PC-9 (cell line): ENCODE measurements around the gene PDSS1. TPM values are rescaled to one million over a fixed set of nuclear protein-coding genes. Genes with fewer than 3 reads are reported as not detected.
"Not testable (repeated sequence)": the region's sequence is repeated elsewhere in the genome, so short reads cannot be mapped to it uniquely, and the experiment has no call there.

Source experiments
- Bru-seq: library from RNA; stranded (reverse); fragments of 400-500 nt; gene quantifications from one replicate; lab custom pipeline; 2021; lab: Mats Ljungman, UMichigan
- BruChase-seq, 2 experiments: library from RNA; stranded (reverse); fragments of 400-500 nt; gene quantifications; one replicate each; lab custom pipeline; 2021; lab: Mats Ljungman, UMichigan
- BruUV-seq: library from RNA; stranded (reverse); fragments of 400-500 nt; replicated peaks from 2 replicates; lab custom pipeline; 2021; lab: Mats Ljungman, UMichigan
- CTCF ChIA-PET: fragments of 300-600 bp; sonication (Branson Sonifier 250); formaldehyde crosslinking; loops from one replicate; lab custom pipeline; 2022; ENCODE audit warnings: antibody characterized with exemption; lab: Charles Lee
- POLR2A ChIA-PET: fragments of 300-600 bp; sonication (Branson Sonifier 250); formaldehyde crosslinking; loops from one replicate; lab custom pipeline; 2022; ENCODE audit warnings: antibody characterized with exemption; ENCODE audit not compliant: unreplicated experiment; lab: Charles Lee
- DNase-seq, 2 experiments: peaks; one replicate each; pipeline versions ENCODE4 v3.0.0 to v3.0.0-alpha.2; 2015 to 2022; ENCODE audit warnings: mixed read lengths in 1 of 2
- H2AFZ ChIP-seq: fragments of 200-600 bp; sonication (generic); 2 replicates; pipeline ENCODE4 v1.8.1; 2017; ENCODE audit warnings: antibody characterized with exemption
- H3F3A ChIP-seq: fragments of 200-600 bp; sonication (generic); 2 replicates; pipeline ENCODE4 v1.8.1; 2017; ENCODE audit warnings: antibody characterized with exemption, mild to moderate bottlenecking, low read depth; ENCODE audit not compliant: insufficient read depth
- H3K27ac ChIP-seq: fragments of 200-600 bp; sonication (generic); 2 replicates; pipeline ENCODE4 v1.6.1; 2016; ENCODE audit warnings: mixed run types
- H3K27me3 ChIP-seq: fragments of 200-600 bp; sonication (generic); 2 replicates; pipeline ENCODE4 v1.6.1; 2016; ENCODE audit warnings: low read depth, mixed run types; ENCODE audit not compliant: insufficient read depth
- H3K36me3 ChIP-seq: fragments of 200-600 bp; sonication (generic); 2 replicates; pipeline ENCODE4 v1.6.1; 2016; ENCODE audit warnings: low read depth, mixed run types
- H3K4me1 ChIP-seq: fragments of 200-600 bp; sonication (generic); replicated peaks from 2 replicates; pipeline ENCODE4 v1.6.1; 2016; ENCODE audit warnings: mixed run types; ENCODE audit not compliant: insufficient read depth
- H3K4me2 ChIP-seq: fragments of 200-600 bp; sonication (generic); 2 replicates; pipeline ENCODE4 v1.6.1; 2017; ENCODE audit warnings: mixed run types
- H3K4me3 ChIP-seq: fragments of 200-600 bp; sonication (generic); 2 replicates; pipeline ENCODE4 v1.6.1; 2016; ENCODE audit warnings: mixed run types
- H3K79me2 ChIP-seq: fragments of 200-600 bp; sonication (generic); 2 replicates; pipeline ENCODE4 v1.6.1; 2017; ENCODE audit warnings: low read depth, mixed run types
- H3K9me2 ChIP-seq: fragments of 200-600 bp; sonication (generic); 2 replicates; pipeline ENCODE4 v1.8.1; 2017; ENCODE audit warnings: mild to moderate bottlenecking; ENCODE audit not compliant: insufficient read depth
- H3K9me3 ChIP-seq: fragments of 200-600 bp; sonication (generic); 2 replicates; pipeline ENCODE4 v1.8.1; 2016; ENCODE audit warnings: low read depth; ENCODE audit not compliant: insufficient read depth
- H4K20me1 ChIP-seq: fragments of 200-600 bp; sonication (generic); 2 replicates; pipeline ENCODE4 v1.8.1; 2017; ENCODE audit not compliant: insufficient read depth
- EZH2 ChIP-seq: fragments of 200-600 bp; sonication (generic); IDR thresholded peaks from 2 replicates; pipeline ENCODE4 v1.8.0; 2017; ENCODE audit warnings: antibody characterized with exemption, low read depth
- intact Hi-C: fragments of 100-400 bp; cut with micrococcal nuclease; formaldehyde crosslinking; loops from one replicate; pipeline ENCODE4 v1.10.0; 2022; ENCODE audit not compliant: unreplicated experiment
- long read RNA-seq: library from polyadenylated mRNA; stranded (forward); transcript quantifications from one replicate; pipeline ENCODE4 v2.0.0, GENCODE V29; 2022
- total RNA-seq: library from RNA; stranded (reverse); gene quantifications from 2 replicates; pipeline ENCODE4 v1.2.3, GENCODE V29; 2021
- TF ChIP-seq, protein P1 (sequence below): fragments of 200-600 bp; sonication (generic); conservative IDR thresholded peaks from 2 replicates; pipeline ENCODE4 v1.6.1; 2017; ENCODE audit warnings: mixed run types, antibody characterized with exemption, mild to moderate bottlenecking, moderate library complexity

The PDSS1 gene
- total RNA-seq (4.5 and 5.6 TPM in 2 replicates), Bru-seq, nascent RNA (percentile 68 among the genes with signal in this experiment), BruChase-seq, experiment 1, labeled RNA remaining after a 2-hour chase (percentile 51 among the genes with signal in this experiment), BruChase-seq, experiment 2, labeled RNA remaining after a 6-hour chase (percentile 59 among the genes with signal in this experiment)
- long read RNA-seq, transcript PDSS1-201 (12 exons, 1,626 nt) = major isoform, 9 of 13 reads
- long read RNA-seq, partial matches to known transcripts = 0 of 13 reads
- long read RNA-seq, other reads (novel, unspliced or antisense) = 4 of 13 reads

DNA sequence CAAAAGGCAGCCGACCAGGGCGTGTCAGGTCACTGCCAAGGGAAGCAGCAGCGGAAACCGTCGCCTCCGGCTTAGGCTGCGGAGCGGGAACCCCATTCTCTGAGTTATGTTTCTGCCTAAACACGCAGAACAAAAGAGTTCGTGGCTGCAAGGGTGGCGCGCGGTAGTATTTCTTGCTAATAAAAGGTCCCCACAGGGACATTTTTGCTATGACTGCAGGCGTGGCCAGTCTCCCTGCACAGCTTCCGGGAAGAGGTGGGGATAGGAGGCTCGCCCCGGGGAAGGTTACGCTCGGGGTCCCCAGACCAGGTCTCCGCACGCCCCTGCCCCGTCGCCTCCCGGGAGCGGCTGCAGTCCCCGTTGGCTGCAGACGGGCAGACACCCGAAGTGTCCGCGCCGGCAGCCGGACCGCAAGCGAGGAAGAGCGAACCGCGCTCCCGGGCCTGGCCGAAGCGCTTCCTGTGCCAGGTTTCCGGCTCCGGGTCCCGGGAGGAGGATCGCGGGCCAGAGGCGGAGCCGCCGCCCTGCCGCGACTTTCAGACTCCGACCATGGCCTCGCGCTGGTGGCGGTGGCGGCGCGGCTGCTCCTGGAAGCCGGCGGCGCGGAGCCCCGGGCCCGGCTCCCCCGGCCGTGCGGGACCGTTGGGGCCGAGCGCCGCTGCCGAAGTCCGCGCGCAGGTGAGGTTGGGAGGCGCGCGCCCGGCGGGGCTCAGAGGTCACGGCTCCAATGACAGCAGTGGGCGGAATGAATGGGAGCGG is at the start of gene PDSS1:
Gene PDSS1, plus strand, starts transcription at position 539 of the 759 bp plus-strand sequence. Its CDS starts 11 bp downstream, at position 550.
- Histone ChIP-seq H3K27ac (peak within 1 kb of the TSS; percentile 40), H3K9me3 (no peaks in the 10 kb centered on the region), H3F3A (no peaks in the 10 kb centered on the region), H3K4me3 (peak within 1 kb of the TSS; percentile 68), H3K4me2 (peak within 1 kb of the TSS; percentile 92), H3K36me3 (no peaks in the 10 kb centered on the region), H4K20me1 (no peaks in the 10 kb centered on the region), H2AFZ (peak within 1 kb of the TSS; percentile 93), H3K27me3 (no peaks in the 10 kb centered on the region), H3K4me1 (peaks cover 8% of the 10 kb centered on the region; the same call in 1 of the 2 replicates), H3K9me2 (no peaks in the 10 kb centered on the region), H3K79me2 (peaks cover 20% of the 10 kb centered on the region)
- TF ChIP-seq EZH2 = no peak
- TF ChIP-seq, protein P1, sequence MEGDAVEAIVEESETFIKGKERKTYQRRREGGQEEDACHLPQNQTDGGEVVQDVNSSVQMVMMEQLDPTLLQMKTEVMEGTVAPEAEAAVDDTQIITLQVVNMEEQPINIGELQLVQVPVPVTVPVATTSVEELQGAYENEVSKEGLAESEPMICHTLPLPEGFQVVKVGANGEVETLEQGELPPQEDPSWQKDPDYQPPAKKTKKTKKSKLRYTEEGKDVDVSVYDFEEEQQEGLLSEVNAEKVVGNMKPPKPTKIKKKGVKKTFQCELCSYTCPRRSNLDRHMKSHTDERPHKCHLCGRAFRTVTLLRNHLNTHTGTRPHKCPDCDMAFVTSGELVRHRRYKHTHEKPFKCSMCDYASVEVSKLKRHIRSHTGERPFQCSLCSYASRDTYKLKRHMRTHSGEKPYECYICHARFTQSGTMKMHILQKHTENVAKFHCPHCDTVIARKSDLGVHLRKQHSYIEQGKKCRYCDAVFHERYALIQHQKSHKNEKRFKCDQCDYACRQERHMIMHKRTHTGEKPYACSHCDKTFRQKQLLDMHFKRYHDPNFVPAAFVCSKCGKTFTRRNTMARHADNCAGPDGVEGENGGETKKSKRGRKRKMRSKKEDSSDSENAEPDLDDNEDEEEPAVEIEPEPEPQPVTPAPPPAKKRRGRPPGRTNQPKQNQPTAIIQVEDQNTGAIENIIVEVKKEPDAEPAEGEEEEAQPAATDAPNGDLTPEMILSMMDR = no peak
- ChIA-PET POLR2A (interaction anchor here (0.7 to 0.8 kb wide), 3 partner anchors 12 to 807 kb away, joined by 4 to 6 read pairs (median 5); partner anchors contain the start of gene RAB18), CTCF (no interaction called here)
- BruUV-seq = no TSS peak
- intact Hi-C loops = no loop called here
- DNase-seq = peak; percentile 39 to 65

DNA sequence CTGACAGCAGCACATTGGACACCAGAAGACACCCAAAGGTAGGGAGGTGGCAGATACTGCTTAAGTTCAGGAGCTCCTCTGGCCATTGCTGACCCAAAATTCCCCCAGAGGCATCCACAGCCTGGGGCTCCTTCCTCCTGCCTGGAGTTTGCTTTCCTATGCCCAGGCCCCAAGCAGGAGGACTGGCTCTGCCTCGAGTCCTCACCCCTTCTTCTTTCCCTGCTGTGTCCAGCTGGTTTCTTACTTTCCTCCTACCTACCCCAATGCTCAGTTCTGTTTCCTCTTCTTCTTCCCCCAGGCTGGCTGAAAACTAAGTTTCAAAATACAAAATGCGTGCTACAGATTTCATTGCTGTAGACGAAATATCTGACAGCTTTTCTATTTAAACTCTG is 49.3 kb upstream of the PDSS1 start:
- H3K9me2 ChIP-seq, BruUV-seq, intact Hi-C loops, H3F3A ChIP-seq, H2AFZ ChIP-seq, CTCF ChIA-PET, H3K4me1 ChIP-seq, H3K79me2 ChIP-seq, H4K20me1 ChIP-seq, H3K27ac ChIP-seq, H3K4me2 ChIP-seq, POLR2A ChIA-PET, H3K9me3 ChIP-seq, H3K4me3 ChIP-seq, DNase-seq, H3K36me3 ChIP-seq: not testable (repeated sequence)
- H3K27me3 ChIP-seq = peaks cover 21% of the 10 kb centered on the region; the same call in 1 of the 2 replicates

DNA sequence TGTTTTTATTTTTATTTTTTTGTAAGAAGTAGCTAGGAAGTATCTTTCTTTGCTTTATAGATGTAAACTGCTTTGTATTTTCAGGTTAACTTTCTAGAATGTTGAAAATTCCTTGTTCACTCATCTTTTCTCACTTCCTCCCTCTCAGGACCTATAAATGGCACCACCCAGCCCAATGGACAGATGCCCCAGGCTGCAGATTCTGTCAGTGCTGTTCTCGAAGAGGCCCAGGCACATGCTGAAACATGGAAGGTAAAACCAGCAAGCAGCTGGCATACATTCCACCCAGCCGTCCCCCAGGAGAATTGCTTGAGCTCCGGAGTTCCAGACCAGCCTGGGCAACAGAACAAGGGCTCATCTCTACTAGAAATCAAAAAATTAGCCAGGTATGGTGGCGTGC is 47.1 kb upstream of the PDSS1 start:
- no peak for DNase-seq
- Histone ChIP-seq H4K20me1 (no peaks in the 10 kb centered on the region), H2AFZ (no peak overlapping the region), H3F3A (no peaks in the 10 kb centered on the region), H3K27me3 (peaks cover 16% of the 10 kb centered on the region; the same call in 1 of the 2 replicates), H3K9me3 (no peaks in the 10 kb centered on the region), H3K27ac (no peak overlapping the region), H3K4me2 (no peak overlapping the region), H3K9me2 (no peaks in the 10 kb centered on the region), H3K4me3 (no peak overlapping the region), H3K36me3 (no peaks in the 10 kb centered on the region), H3K79me2 (no peaks in the 10 kb centered on the region), H3K4me1 (no peaks in the 10 kb centered on the region)
- no TSS peak for BruUV-seq
- TF ChIP-seq, protein P1 = no peak
- TF ChIP-seq EZH2 = no peak
- ChIA-PET POLR2A (no interaction called here), CTCF (no interaction called here)
- intact Hi-C loops = no loop called here

DNA sequence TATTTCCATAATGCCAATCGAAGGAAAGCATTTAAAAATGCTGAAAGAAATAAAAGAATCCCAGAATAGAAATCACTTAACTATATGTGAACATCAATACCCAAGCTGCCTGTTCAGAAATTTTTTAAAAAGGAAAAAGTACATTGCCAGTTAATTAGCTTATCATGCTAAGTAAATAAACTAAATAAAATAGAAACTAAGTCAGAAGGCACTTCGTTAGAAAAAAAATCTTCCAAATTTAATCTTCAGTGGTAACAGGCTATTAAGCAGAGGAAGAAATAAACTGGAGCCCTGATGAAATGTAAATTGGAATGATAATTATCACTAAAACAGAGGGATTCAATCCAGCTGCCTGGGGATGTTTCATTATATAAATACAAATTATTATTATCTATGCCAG is 46.0 kb upstream of the PDSS1 start:
- DNase-seq, H2AFZ ChIP-seq, H3K4me1 ChIP-seq, H3K9me3 ChIP-seq, H3F3A ChIP-seq, POLR2A ChIA-PET, H4K20me1 ChIP-seq, H3K36me3 ChIP-seq, H3K79me2 ChIP-seq, H3K9me2 ChIP-seq, CTCF ChIA-PET, H3K27ac ChIP-seq, BruUV-seq, H3K4me3 ChIP-seq, H3K4me2 ChIP-seq, intact Hi-C loops: not testable (repeated sequence)
- peaks cover 11% of the 10 kb centered on the region for H3K27me3 ChIP-seq
